OCI-LY7 (cell line): ENCODE data around the gene XYLT1. TPM values are rescaled to one million over a fixed set of nuclear protein-coding genes. Genes with fewer than 3 reads are reported as not detected.

Experiments
- BruUV-seq: library from RNA; stranded (reverse); fragments of 400-500 nt; replicated peaks from 2 replicates; lab custom pipeline; 2021; lab: Mats Ljungman, UMichigan
- CTCF ChIA-PET: fragments of 300-600 bp; sonication (Branson Sonifier 250); formaldehyde crosslinking; loops from one replicate; lab custom pipeline; 2022; ENCODE audit warnings: antibody characterized with exemption; ENCODE audit not compliant: unreplicated experiment; lab: Charles Lee
- POLR2A ChIA-PET: fragments of 300-600 bp; sonication (Branson Sonifier 250); formaldehyde crosslinking; loops from one replicate; lab custom pipeline; 2022; ENCODE audit warnings: antibody characterized with exemption; lab: Charles Lee
- DNase-seq: peaks from one replicate; pipeline ENCODE4 v3.0.0-alpha.2; 2015; ENCODE audit warnings: low spot score
- H2AFZ ChIP-seq: fragments of 200-600 bp; sonication (generic), shearing (Covaris generic); 2 replicates; pipeline ENCODE4 v1.6.1; 2014; ENCODE audit warnings: mild to moderate bottlenecking, antibody characterized with exemption, low read length, moderate library complexity
- H3K27ac ChIP-seq: fragments of 200-600 bp; sonication (generic); 2 replicates; pipeline ENCODE4 v1.5.1; 2014; ENCODE audit warnings: mixed run types, low read depth, mild to moderate bottlenecking, moderate library complexity, low read length, inconsistent platforms; ENCODE audit not compliant: poor library complexity, severe bottlenecking
- H3K36me3 ChIP-seq: fragments of 200-600 bp; sonication (generic); 2 replicates; pipeline ENCODE4 v1.6.1; 2014; ENCODE audit warnings: mild to moderate bottlenecking, antibody characterized with exemption, low read length, moderate library complexity, mixed read lengths; ENCODE audit not compliant: insufficient read depth
- H3K4me1 ChIP-seq: fragments of 200-600 bp; sonication (generic); 2 replicates; pipeline ENCODE4 v1.5.1; 2014; ENCODE audit warnings: mild to moderate bottlenecking, low read length; ENCODE audit not compliant: insufficient read depth, poor library complexity, severe bottlenecking
- H3K4me2 ChIP-seq: fragments of 200-600 bp; sonication (generic); 2 replicates; pipeline ENCODE4 v1.6.1; 2014; ENCODE audit warnings: mild to moderate bottlenecking, low read length
- H3K4me3 ChIP-seq: fragments of 200-600 bp; sonication (generic); 2 replicates; pipeline ENCODE4 v1.5.1; 2014; ENCODE audit warnings: mild to moderate bottlenecking, low read depth, low read length; ENCODE audit not compliant: poor library complexity, severe bottlenecking
- H3K79me2 ChIP-seq: fragments of 200-600 bp; sonication (generic); 2 replicates; pipeline ENCODE4 v1.6.1; 2016; ENCODE audit warnings: low read depth, mild to moderate bottlenecking, low read length, moderate library complexity, mixed read lengths; ENCODE audit not compliant: insufficient read depth
- H3K9me2 ChIP-seq: fragments of 200-600 bp; sonication (generic); 2 replicates; pipeline ENCODE4 v1.6.1; 2016; ENCODE audit warnings: mild to moderate bottlenecking, low read length, mixed read lengths; ENCODE audit not compliant: insufficient read depth
- H3K9me3 ChIP-seq: fragments of 200-600 bp; sonication (generic); 2 replicates; pipeline ENCODE4 v1.6.1; 2014; ENCODE audit warnings: mild to moderate bottlenecking, mixed run types, low read length, mixed read lengths
- H4K20me1 ChIP-seq: fragments of 200-600 bp; sonication (generic); 2 replicates; pipeline ENCODE4 v1.6.1; 2014; ENCODE audit warnings: mild to moderate bottlenecking, antibody characterized with exemption, low read length, moderate library complexity, mixed read lengths; ENCODE audit not compliant: insufficient read depth
- CTCF ChIP-seq: fragments of 200-600 bp; sonication (generic); conservative IDR thresholded peaks from 2 replicates; pipeline ENCODE4 v1.5.1; 2014; ENCODE audit warnings: mild to moderate bottlenecking, antibody characterized with exemption, low read length, moderate library complexity, mixed read lengths
- EZH2phosphoT487 ChIP-seq: fragments of 200-600 bp; sonication (generic); IDR thresholded peaks from 2 replicates; pipeline ENCODE4 v1.6.1; 2018; ENCODE audit warnings: low read depth, borderline replicate concordance, mild to moderate bottlenecking, mixed run types, antibody characterized with exemption, low read length, moderate library complexity, mixed read lengths
- intact Hi-C: fragments of 100-400 bp; cut with micrococcal nuclease; formaldehyde crosslinking; loops from one replicate; pipeline ENCODE4 v1.10.0; 2022; ENCODE audit not compliant: unreplicated experiment
- total RNA-seq, 2 experiments: library from RNA; depleted of rRNA in 1 of 2; stranded (reverse); fragments of >200 nt in 1 of 2; shearing (Covaris generic) in 1 of 2; gene quantifications; 2 replicates each; pipeline ENCODE4 v1.2.3, GENCODE V29; 2014 to 2022

XYLT1 gene
- total RNA-seq, 2 experiments from 2014 or later = 36.3 to 50.0 TPM

GRCh38 chr16:17469011-17469740, 1.6 kb downstream of the XYLT1 start:
- Histone ChIP-seq H3K9me2 (no peaks in the 10 kb centered on the region), H3K4me3 (peak overlapping the region; percentile 94), H3K36me3 (peaks cover 25% of the 10 kb centered on the region; the same call in 1 of the 2 replicates), H3K4me1 (peaks cover 48% of the 10 kb centered on the region), H3K27ac (peak overlapping the region; percentile 70), H3K79me2 (peaks cover 60% of the 10 kb centered on the region), H3K9me3 (no peaks in the 10 kb centered on the region), H3K4me2 (peak overlapping the region; percentile 95), H2AFZ (no peak overlapping the region), H4K20me1 (peaks cover 10% of the 10 kb centered on the region; the same call in 1 of the 2 replicates)
- peak; percentile 41 for DNase-seq
- TSS peak; percentile 82 for BruUV-seq
- no peak for TF ChIP-seq CTCF
- no peak for TF ChIP-seq EZH2phosphoT487
- CTCF ChIA-PET = interaction anchor here (0.6 to 1.6 kb wide), 5 partner anchors 9 to 258 kb away, joined by 3 to 4 read pairs (median 4); no protein-coding TSS in a partner anchor
- intact Hi-C loops = loop anchor here (2.0 kb wide), 1 partner anchor 100 kb away; no protein-coding TSS in a partner anchor
- POLR2A ChIA-PET = interaction anchor here (1.0 to 3.5 kb wide), 6 partner anchors 19 to 191 kb away, joined by 3 to 16 read pairs (median 4); no protein-coding TSS in a partner anchor

GRCh38 chr16:17468611-17469010, 2.1 kb downstream of the XYLT1 start:
- ChIA-PET CTCF (interaction anchor here (1.2 to 1.6 kb wide), 5 partner anchors 8 to 257 kb away, joined by 3 to 13 read pairs (median 4); no protein-coding TSS in a partner anchor), POLR2A (interaction anchor here (1.2 to 3.5 kb wide), 3 partner anchors 167 to 190 kb away, joined by 3 to 16 read pairs (median 7); no protein-coding TSS in a partner anchor)
- BruUV-seq = no TSS peak
- no peaks in the 10 kb centered on the region for H3K9me2 ChIP-seq
- H3K79me2 ChIP-seq = peaks cover 66% of the 10 kb centered on the region
- H3K9me3 ChIP-seq = no peaks in the 10 kb centered on the region
- peak overlapping the region; percentile 95 for H3K4me2 ChIP-seq
- peak overlapping the region; percentile 94 for H3K4me3 ChIP-seq
- intact Hi-C loops = loop anchor here (1.0 to 2.0 kb wide), 3 partner anchors 52 to 186 kb away; no protein-coding TSS in a partner anchor
- DNase-seq = peak; percentile 55
- no peak overlapping the region for H2AFZ ChIP-seq
- H4K20me1 ChIP-seq = peaks cover 10% of the 10 kb centered on the region; the same call in 1 of the 2 replicates
- TF ChIP-seq CTCF (no peak), EZH2phosphoT487 (no peak)
- peaks cover 29% of the 10 kb centered on the region for H3K36me3 ChIP-seq
- peaks cover 49% of the 10 kb centered on the region for H3K4me1 ChIP-seq
- peak overlapping the region; percentile 70 for H3K27ac ChIP-seq
